Central memory CD4-positive, alpha-beta T cell (primary cell): Measurements from ENCODE around the gene ERC2.

Experiments used
- DNase-seq: peaks from one replicate; pipeline ENCODE4 v3.0.0; 2022

Gene ERC2

GRCh38 chr3:55906896-55907295 is 561.4 kb downstream of the ERC2 start:
- no peak for DNase-seq

- no peak for DNase-seq
Observed at GRCh38 chr3:55904716-55905115, 563.6 kb downstream of the ERC2 start.

GRCh38 chr3:55903680-55904079 is 564.6 kb downstream of the ERC2 start:
- no peak for DNase-seq

GRCh38 chr3:55902221-55902900 is 565.9 kb downstream of the ERC2 start:
- DNase-seq: no peak

GRCh38 chr3:55899887-55900286 is 568.4 kb downstream of the ERC2 start:
- no peak for DNase-seq

GRCh38 chr3:55897573-55898224 is 570.6 kb downstream of the ERC2 start:
- DNase-seq: no peak

GRCh38 chr3:55895897-55896566 is 572.2 kb downstream of the ERC2 start:
- DNase-seq: no peak

GRCh38 chr3:55894605-55895004 is 573.7 kb downstream of the ERC2 start:
- DNase-seq: no peak

GRCh38 chr3:55893045-55893664 is 575.1 kb downstream of the ERC2 start:
- DNase-seq: no peak

GRCh38 chr3:55891106-55891505 is 577.2 kb downstream of the ERC2 start:
- no peak for DNase-seq

GRCh38 chr3:55888282-55888885 is 579.9 kb downstream of the ERC2 start:
- DNase-seq: no peak

- DNase-seq: no peak
Observed at GRCh38 chr3:55885721-55886120, 582.5 kb downstream of the ERC2 start.

- DNase-seq: no peak
Observed at GRCh38 chr3:55884491-55885285, 583.6 kb downstream of the ERC2 start.

GRCh38 chr3:55884066-55884465 is 584.2 kb downstream of the ERC2 start:
- DNase-seq: no peak

- DNase-seq: no peak
Observed at GRCh38 chr3:55882006-55882405, 586.3 kb downstream of the ERC2 start.

GRCh38 chr3:55880357-55880756 is 587.9 kb downstream of the ERC2 start:
- no peak for DNase-seq

- no peak for DNase-seq
Observed at GRCh38 chr3:55879901-55880331, 588.4 kb downstream of the ERC2 start.

GRCh38 chr3:55877703-55878102 is 590.6 kb downstream of the ERC2 start:
- DNase-seq: no peak

GRCh38 chr3:55876560-55876959 is 591.7 kb downstream of the ERC2 start:
- DNase-seq: no peak

- no peak for DNase-seq
Observed at GRCh38 chr3:55875113-55875512, 593.2 kb downstream of the ERC2 start.

- DNase-seq: no peak
Observed at GRCh38 chr3:55873523-55874254, 594.6 kb downstream of the ERC2 start.

- no peak for DNase-seq
Observed at GRCh38 chr3:55870594-55870993, 597.7 kb downstream of the ERC2 start.
